ENCODE results near the gene NIPA2.

DNA sequence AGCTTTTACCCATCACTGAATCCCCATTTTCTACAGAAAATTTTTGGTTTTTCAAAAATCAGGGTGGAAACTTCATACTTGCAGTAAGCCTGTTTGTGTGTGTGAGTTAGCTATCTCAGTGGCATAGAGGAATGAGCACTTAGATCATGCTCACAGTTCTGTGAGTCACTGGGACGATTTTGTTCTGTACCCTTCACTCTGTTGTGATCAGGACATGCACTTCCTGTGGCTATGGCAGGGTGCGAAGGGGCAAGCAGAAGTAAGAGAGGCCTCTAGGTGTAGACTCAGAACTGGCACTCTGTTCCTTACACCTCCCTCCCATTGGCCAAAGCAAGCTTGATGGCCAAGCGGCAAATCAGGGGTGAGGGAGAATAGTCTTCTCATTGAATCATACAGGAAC is 11.6 kb downstream of the NIPA2 start:
- TF ChIP-seq, protein P1, sequence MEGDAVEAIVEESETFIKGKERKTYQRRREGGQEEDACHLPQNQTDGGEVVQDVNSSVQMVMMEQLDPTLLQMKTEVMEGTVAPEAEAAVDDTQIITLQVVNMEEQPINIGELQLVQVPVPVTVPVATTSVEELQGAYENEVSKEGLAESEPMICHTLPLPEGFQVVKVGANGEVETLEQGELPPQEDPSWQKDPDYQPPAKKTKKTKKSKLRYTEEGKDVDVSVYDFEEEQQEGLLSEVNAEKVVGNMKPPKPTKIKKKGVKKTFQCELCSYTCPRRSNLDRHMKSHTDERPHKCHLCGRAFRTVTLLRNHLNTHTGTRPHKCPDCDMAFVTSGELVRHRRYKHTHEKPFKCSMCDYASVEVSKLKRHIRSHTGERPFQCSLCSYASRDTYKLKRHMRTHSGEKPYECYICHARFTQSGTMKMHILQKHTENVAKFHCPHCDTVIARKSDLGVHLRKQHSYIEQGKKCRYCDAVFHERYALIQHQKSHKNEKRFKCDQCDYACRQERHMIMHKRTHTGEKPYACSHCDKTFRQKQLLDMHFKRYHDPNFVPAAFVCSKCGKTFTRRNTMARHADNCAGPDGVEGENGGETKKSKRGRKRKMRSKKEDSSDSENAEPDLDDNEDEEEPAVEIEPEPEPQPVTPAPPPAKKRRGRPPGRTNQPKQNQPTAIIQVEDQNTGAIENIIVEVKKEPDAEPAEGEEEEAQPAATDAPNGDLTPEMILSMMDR (IDR thresholded peaks at IDR 0.05): no peak
- TF ChIP-seq POLR2A (IDR thresholded peaks at IDR 0.05): no peak
- TF ChIP-seq EP300 (IDR thresholded peaks at IDR 0.05): no peak
